ENCODE measurements around the gene ZFHX2.

Gene ZFHX2

GRCh38 chr14:23517650-23518326 is 33.8 kb downstream of the ZFHX2 start:
- no peaks in the 10 kb centered on the region for H3K36me3 ChIP-seq (ENCODE audit: control insufficient read depth, insufficient read depth, low read length)
- no peaks in the 10 kb centered on the region for H3K4me1 ChIP-seq (ENCODE audit: control insufficient read depth, insufficient read depth, low read length)
- H3K9me3 ChIP-seq (ENCODE audit: control insufficient read depth, low read length), result no peaks in the 10 kb centered on the region
- no peaks in the 10 kb centered on the region for H3K27me3 ChIP-seq (ENCODE audit: control insufficient read depth, insufficient read depth, low read length)
- no peak overlapping the region for H3K4me3 ChIP-seq (ENCODE audit: low read length)
- no peak overlapping the region for H3K9ac ChIP-seq (ENCODE audit: low read length)

GRCh38 chr14:23514644-23514957 is 37.0 kb downstream of the ZFHX2 start:
- Histone ChIP-seq H3K9ac (ENCODE audit: low read length) (no peak overlapping the region), H3K27me3 (ENCODE audit: control insufficient read depth, insufficient read depth, low read length) (no peaks in the 10 kb centered on the region), H3K9me3 (ENCODE audit: control insufficient read depth, low read length) (no peaks in the 10 kb centered on the region), H3K4me3 (ENCODE audit: low read length) (no peak overlapping the region), H3K36me3 (ENCODE audit: control insufficient read depth, insufficient read depth, low read length) (no peaks in the 10 kb centered on the region), H3K4me1 (ENCODE audit: control insufficient read depth, insufficient read depth, low read length) (no peaks in the 10 kb centered on the region)

GRCh38 chr14:23513818-23514643 is 37.5 kb downstream of the ZFHX2 start:
- Histone ChIP-seq H3K36me3 (ENCODE audit: control insufficient read depth, insufficient read depth, low read length) (no peaks in the 10 kb centered on the region), H3K4me3 (ENCODE audit: low read length) (no peak overlapping the region), H3K9me3 (ENCODE audit: control insufficient read depth, low read length) (no peaks in the 10 kb centered on the region), H3K27me3 (ENCODE audit: control insufficient read depth, insufficient read depth, low read length) (no peaks in the 10 kb centered on the region), H3K9ac (ENCODE audit: low read length) (no peak overlapping the region), H3K4me1 (ENCODE audit: control insufficient read depth, insufficient read depth, low read length) (no peaks in the 10 kb centered on the region)

GRCh38 chr14:23513005-23513817 is 38.4 kb downstream of the ZFHX2 start:
- no peaks in the 10 kb centered on the region for H3K36me3 ChIP-seq (ENCODE audit: control insufficient read depth, insufficient read depth, low read length)
- H3K9ac ChIP-seq (ENCODE audit: low read length), result no peak overlapping the region
- H3K27me3 ChIP-seq (ENCODE audit: control insufficient read depth, insufficient read depth, low read length), result no peaks in the 10 kb centered on the region
- no peaks in the 10 kb centered on the region for H3K4me1 ChIP-seq (ENCODE audit: control insufficient read depth, insufficient read depth, low read length)
- no peaks in the 10 kb centered on the region for H3K9me3 ChIP-seq (ENCODE audit: control insufficient read depth, low read length)
- no peak overlapping the region for H3K4me3 ChIP-seq (ENCODE audit: low read length)

- Histone ChIP-seq H3K9me3 (ENCODE audit: control insufficient read depth, low read length) (no peaks in the 10 kb centered on the region), H3K4me1 (ENCODE audit: control insufficient read depth, insufficient read depth, low read length) (no peaks in the 10 kb centered on the region), H3K9ac (ENCODE audit: low read length) (no peak overlapping the region), H3K36me3 (ENCODE audit: control insufficient read depth, insufficient read depth, low read length) (no peaks in the 10 kb centered on the region), H3K27me3 (ENCODE audit: control insufficient read depth, insufficient read depth, low read length) (no peaks in the 10 kb centered on the region), H3K4me3 (ENCODE audit: low read length) (no peak overlapping the region)
Measured at GRCh38 chr14:23512156-23512555, 39.4 kb downstream of the ZFHX2 start.

GRCh38 chr14:23494223-23494622 is 57.3 kb downstream of the ZFHX2 start:
- Histone ChIP-seq H3K4me3 (ENCODE audit: low read length) (no peak overlapping the region), H3K9me3 (ENCODE audit: control insufficient read depth, low read length) (no peaks in the 10 kb centered on the region), H3K27me3 (ENCODE audit: control insufficient read depth, insufficient read depth, low read length) (no peaks in the 10 kb centered on the region), H3K4me1 (ENCODE audit: control insufficient read depth, insufficient read depth, low read length) (no peaks in the 10 kb centered on the region), H3K9ac (ENCODE audit: low read length) (no peak overlapping the region), H3K36me3 (ENCODE audit: control insufficient read depth, insufficient read depth, low read length) (no peaks in the 10 kb centered on the region)

GRCh38 chr14:23492618-23493272 is 58.8 kb downstream of the ZFHX2 start:
- Histone ChIP-seq H3K27me3 (ENCODE audit: control insufficient read depth, insufficient read depth, low read length) (no peaks in the 10 kb centered on the region), H3K4me3 (ENCODE audit: low read length) (no peak overlapping the region), H3K4me1 (ENCODE audit: control insufficient read depth, insufficient read depth, low read length) (no peaks in the 10 kb centered on the region), H3K36me3 (ENCODE audit: control insufficient read depth, insufficient read depth, low read length) (no peaks in the 10 kb centered on the region), H3K9ac (ENCODE audit: low read length) (no peak overlapping the region), H3K9me3 (ENCODE audit: control insufficient read depth, low read length) (no peaks in the 10 kb centered on the region)

- H3K27me3 ChIP-seq (ENCODE audit: control insufficient read depth, insufficient read depth, low read length), result no peaks in the 10 kb centered on the region
- H3K9ac ChIP-seq (ENCODE audit: low read length), result no peak overlapping the region
- no peak overlapping the region for H3K4me3 ChIP-seq (ENCODE audit: low read length)
- no peaks in the 10 kb centered on the region for H3K36me3 ChIP-seq (ENCODE audit: control insufficient read depth, insufficient read depth, low read length)
- no peaks in the 10 kb centered on the region for H3K4me1 ChIP-seq (ENCODE audit: control insufficient read depth, insufficient read depth, low read length)
- H3K9me3 ChIP-seq (ENCODE audit: control insufficient read depth, low read length), result no peaks in the 10 kb centered on the region
Measured at GRCh38 chr14:23487216-23487615, 64.3 kb downstream of the ZFHX2 start.

- H3K9ac ChIP-seq (ENCODE audit: low read length), result no peak overlapping the region
- no peak overlapping the region for H3K4me3 ChIP-seq (ENCODE audit: low read length)
- H3K4me1 ChIP-seq (ENCODE audit: control insufficient read depth, insufficient read depth, low read length), result no peaks in the 10 kb centered on the region
Measured at GRCh38 chr14:23486036-23486435, 65.5 kb downstream of the ZFHX2 start.

GRCh38 chr14:23485326-23485725 is 66.2 kb downstream of the ZFHX2 start:
- Histone ChIP-seq H3K27me3 (ENCODE audit: control insufficient read depth, insufficient read depth, low read length) (no peaks in the 10 kb centered on the region), H3K4me3 (ENCODE audit: low read length) (no peak overlapping the region), H3K4me1 (ENCODE audit: control insufficient read depth, insufficient read depth, low read length) (no peaks in the 10 kb centered on the region), H3K9ac (ENCODE audit: low read length) (no peak overlapping the region), H3K36me3 (ENCODE audit: control insufficient read depth, insufficient read depth, low read length) (no peaks in the 10 kb centered on the region), H3K9me3 (ENCODE audit: control insufficient read depth, low read length) (no peaks in the 10 kb centered on the region)

More at GRCh38 chr14:23486036-23486435, 65.5 kb downstream of the ZFHX2 start:
- Histone ChIP-seq H3K36me3 (ENCODE audit: control insufficient read depth, insufficient read depth, low read length) (no peaks in the 10 kb centered on the region), H3K27me3 (ENCODE audit: control insufficient read depth, insufficient read depth, low read length) (no peaks in the 10 kb centered on the region), H3K9me3 (ENCODE audit: control insufficient read depth, low read length) (no peaks in the 10 kb centered on the region)

GRCh38 chr14:23483236-23483854 is 68.2 kb downstream of the ZFHX2 start:
- H3K27me3 ChIP-seq (ENCODE audit: control insufficient read depth, insufficient read depth, low read length), result no peaks in the 10 kb centered on the region
- no peaks in the 10 kb centered on the region for H3K36me3 ChIP-seq (ENCODE audit: control insufficient read depth, insufficient read depth, low read length)
- no peak overlapping the region for H3K9ac ChIP-seq (ENCODE audit: low read length)
- H3K4me1 ChIP-seq (ENCODE audit: control insufficient read depth, insufficient read depth, low read length), result no peaks in the 10 kb centered on the region
- H3K9me3 ChIP-seq (ENCODE audit: control insufficient read depth, low read length), result no peaks in the 10 kb centered on the region
- H3K4me3 ChIP-seq (ENCODE audit: low read length), result no peak overlapping the region

Data from mucosa of stomach (tissue), 1 donor.